Activated naive CD8-positive, alpha-beta T cell treated with anti-CD3 and anti-CD28 coated beads, Interleukin-2, amount 50 U/mL, for 24 hours (primary cell): ENCODE data around the gene SLC2A4.
A peak's percentile ranks its signal among the peaks of the same experiment; 100 is the strongest.

Source experiments
- ATAC-seq: fragments of 150-1000 bp; cut with Tn5 transposase; one replicate; pipeline ENCODE4 v1.10.0; 2021
- DNase-seq: peaks from one replicate; pipeline ENCODE4 v3.0.0; 2021
- H3K27ac Mint-ChIP-seq: one replicate; pipeline ENCODE4 v1.8.0; 2021; ENCODE audit warnings: mild to moderate bottlenecking, mixed read lengths
- H3K27me3 Mint-ChIP-seq: one replicate; pipeline ENCODE4 v1.8.0; 2021; ENCODE audit warnings: mixed read lengths
- H3K36me3 Mint-ChIP-seq: one replicate; pipeline ENCODE4 v1.8.0; 2021; ENCODE audit warnings: low read depth, mixed read lengths
- H3K4me1 Mint-ChIP-seq: one replicate; pipeline ENCODE4 v1.8.0; 2021; ENCODE audit warnings: mixed read lengths
- H3K4me3 Mint-ChIP-seq: one replicate; pipeline ENCODE4 v1.8.0; 2021; ENCODE audit warnings: mild to moderate bottlenecking, moderate library complexity, mixed read lengths
- H3K9me3 Mint-ChIP-seq: one replicate; pipeline ENCODE4 v1.8.0; 2021; ENCODE audit warnings: mixed read lengths

Gene SLC2A4

GRCh38 chr17:7313890-7314718 lies 32.6 kb downstream of the SLC2A4 start:
- ATAC-seq (peak; percentile 6), DNase-seq (no peak)
- Mint-ChIP-seq H3K27me3 (no peaks in the 10 kb centered on the region), H3K4me1 (peaks cover 61% of the 10 kb centered on the region), H3K4me3 (peak overlapping the region; percentile 98), H3K27ac (peak overlapping the region; percentile 90), H3K36me3 (peaks cover 58% of the 10 kb centered on the region), H3K9me3 (no peaks in the 10 kb centered on the region)

GRCh38 chr17:7314719-7315569 lies 33.4 kb downstream of the SLC2A4 start, which contains the start of gene GPS2:
TSS of gene GPS2 (minus strand) at chr17:7315360. CDS start at chr17:7315052, 308 bp downstream.
- Mint-ChIP-seq H3K36me3 (peaks cover 50% of the 10 kb centered on the region), H3K27me3 (no peaks in the 10 kb centered on the region), H3K4me1 (peaks cover 53% of the 10 kb centered on the region), H3K4me3 (peak within 1 kb of the TSS; percentile 98), H3K9me3 (no peaks in the 10 kb centered on the region), H3K27ac (peak within 1 kb of the TSS; percentile 90)
- DNase-seq (peak; percentile 96), ATAC-seq (peak; percentile 78)

- H3K4me1 Mint-ChIP-seq, result peaks cover 45% of the 10 kb centered on the region
- H3K27me3 Mint-ChIP-seq, result no peaks in the 10 kb centered on the region
- H3K4me3 Mint-ChIP-seq, result peak overlapping the region; percentile 98
- no peak for DNase-seq
- ATAC-seq, result no peak
- no peaks in the 10 kb centered on the region for H3K9me3 Mint-ChIP-seq
- peak overlapping the region; percentile 87 for H3K27ac Mint-ChIP-seq
- H3K36me3 Mint-ChIP-seq, result peaks cover 46% of the 10 kb centered on the region
Observed at GRCh38 chr17:7315570-7316235, 34.2 kb downstream of the SLC2A4 start.

GRCh38 chr17:7317161-7317803 lies 35.8 kb downstream of the SLC2A4 start:
- DNase-seq (no peak), ATAC-seq (no peak)
- Mint-ChIP-seq H3K27me3 (no peaks in the 10 kb centered on the region), H3K36me3 (peaks cover 41% of the 10 kb centered on the region), H3K4me1 (peaks cover 33% of the 10 kb centered on the region), H3K4me3 (no peak overlapping the region), H3K27ac (no peak overlapping the region), H3K9me3 (no peaks in the 10 kb centered on the region)

GRCh38 chr17:7318121-7318860 lies 36.8 kb downstream of the SLC2A4 start:
- Mint-ChIP-seq H3K27ac (no peak overlapping the region), H3K4me3 (no peak overlapping the region), H3K36me3 (peaks cover 34% of the 10 kb centered on the region), H3K4me1 (peaks cover 23% of the 10 kb centered on the region), H3K9me3 (no peaks in the 10 kb centered on the region), H3K27me3 (no peaks in the 10 kb centered on the region)
- DNase-seq (no peak), ATAC-seq (no peak)

- Mint-ChIP-seq H3K27ac (no peak overlapping the region), H3K27me3 (no peaks in the 10 kb centered on the region), H3K36me3 (peaks cover 21% of the 10 kb centered on the region), H3K4me1 (peaks cover 4% of the 10 kb centered on the region), H3K4me3 (no peak overlapping the region), H3K9me3 (no peaks in the 10 kb centered on the region)
- ATAC-seq (no peak), DNase-seq (no peak)
Observed at GRCh38 chr17:7321466-7321865, 39.9 kb downstream of the SLC2A4 start.

GRCh38 chr17:7322520-7323194 lies 41.1 kb downstream of the SLC2A4 start:
- H3K36me3 Mint-ChIP-seq, result peaks cover 19% of the 10 kb centered on the region
- H3K4me3 Mint-ChIP-seq, result no peak overlapping the region
- peaks cover 8% of the 10 kb centered on the region for H3K4me1 Mint-ChIP-seq
- ATAC-seq (no peak), DNase-seq (no peak)
- no peaks in the 10 kb centered on the region for H3K9me3 Mint-ChIP-seq
- no peak overlapping the region for H3K27ac Mint-ChIP-seq
- no peaks in the 10 kb centered on the region for H3K27me3 Mint-ChIP-seq

GRCh38 chr17:7323731-7324437 lies 42.4 kb downstream of the SLC2A4 start:
- ATAC-seq, result peak; percentile 35
- Mint-ChIP-seq H3K36me3 (peaks cover 19% of the 10 kb centered on the region), H3K4me3 (no peak overlapping the region), H3K4me1 (peaks cover 19% of the 10 kb centered on the region), H3K27me3 (no peaks in the 10 kb centered on the region), H3K27ac (no peak overlapping the region), H3K9me3 (no peaks in the 10 kb centered on the region)
- peak; percentile 76 for DNase-seq

GRCh38 chr17:7324438-7324779 lies 42.9 kb downstream of the SLC2A4 start:
- H3K9me3 Mint-ChIP-seq, result no peaks in the 10 kb centered on the region
- peaks cover 21% of the 10 kb centered on the region for H3K4me1 Mint-ChIP-seq
- peaks cover 2% of the 10 kb centered on the region for H3K27me3 Mint-ChIP-seq
- H3K4me3 Mint-ChIP-seq, result no peak overlapping the region
- DNase-seq, result no peak
- H3K27ac Mint-ChIP-seq, result no peak overlapping the region
- no peak for ATAC-seq
- H3K36me3 Mint-ChIP-seq, result peaks cover 21% of the 10 kb centered on the region

- H3K4me1 Mint-ChIP-seq, result peaks cover 28% of the 10 kb centered on the region
- peaks cover 21% of the 10 kb centered on the region for H3K36me3 Mint-ChIP-seq
- H3K27me3 Mint-ChIP-seq, result peaks cover 4% of the 10 kb centered on the region
- no peak overlapping the region for H3K27ac Mint-ChIP-seq
- ATAC-seq (no peak), DNase-seq (no peak)
- no peaks in the 10 kb centered on the region for H3K9me3 Mint-ChIP-seq
- no peak overlapping the region for H3K4me3 Mint-ChIP-seq
Observed at GRCh38 chr17:7325031-7325528, 43.6 kb downstream of the SLC2A4 start.

- Mint-ChIP-seq H3K4me3 (no peak overlapping the region), H3K9me3 (no peaks in the 10 kb centered on the region), H3K36me3 (peaks cover 18% of the 10 kb centered on the region), H3K27ac (no peak overlapping the region), H3K4me1 (peaks cover 36% of the 10 kb centered on the region), H3K27me3 (peaks cover 4% of the 10 kb centered on the region)
- DNase-seq, result no peak
- no peak for ATAC-seq
Observed at GRCh38 chr17:7326186-7326585, 44.7 kb downstream of the SLC2A4 start.

GRCh38 chr17:7327056-7327455 lies 45.5 kb downstream of the SLC2A4 start:
- Mint-ChIP-seq H3K9me3 (no peaks in the 10 kb centered on the region), H3K4me1 (peaks cover 39% of the 10 kb centered on the region), H3K4me3 (no peak overlapping the region), H3K27me3 (peaks cover 4% of the 10 kb centered on the region), H3K36me3 (peaks cover 12% of the 10 kb centered on the region), H3K27ac (no peak overlapping the region)
- DNase-seq (no peak), ATAC-seq (no peak)

- ATAC-seq (no peak), DNase-seq (no peak)
- peaks cover 4% of the 10 kb centered on the region for H3K27me3 Mint-ChIP-seq
- peaks cover 8% of the 10 kb centered on the region for H3K36me3 Mint-ChIP-seq
- H3K27ac Mint-ChIP-seq, result no peak overlapping the region
- no peak overlapping the region for H3K4me3 Mint-ChIP-seq
- no peaks in the 10 kb centered on the region for H3K9me3 Mint-ChIP-seq
- peaks cover 44% of the 10 kb centered on the region for H3K4me1 Mint-ChIP-seq
Observed at GRCh38 chr17:7327501-7327900, 46.0 kb downstream of the SLC2A4 start.
